Measurements from ENCODE around the gene TNNT3.

The TNNT3 gene

GRCh38 chr11:1920128-1920908 is 815 bp downstream of the TNNT3 start:
- H3K27ac ChIP-seq (ENCODE audit: low read length) = no peak overlapping the region

GRCh38 chr11:1920909-1921573 is 1.5 kb downstream of the TNNT3 start:
- H3K27ac ChIP-seq (ENCODE audit: low read length) = no peak overlapping the region
- H3K4me3 ChIP-seq (ENCODE audit: low read depth in 1 of 2, low read length in 2 of 2) = no peak overlapping the region
- no peaks in the 10 kb centered on the region for H3K36me3 ChIP-seq (ENCODE audit: control insufficient read depth in 1 of 2, insufficient read depth in 2 of 2, low read length in 2 of 2)
- H3K27me3 ChIP-seq (ENCODE audit: low read depth, low read length) = no peaks in the 10 kb centered on the region
- no peaks in the 10 kb centered on the region for H3K9me3 ChIP-seq (ENCODE audit: control insufficient read depth in 1 of 2, low read length in 2 of 2)
- H3K4me1 ChIP-seq (ENCODE audit: control insufficient read depth in 1 of 2, insufficient read depth in 2 of 2, low read length in 2 of 2) = peaks cover 0 to 17% of the 10 kb centered on the region in 2 donors

More at GRCh38 chr11:1920128-1920908, 815 bp downstream of the TNNT3 start:
- no peaks in the 10 kb centered on the region for H3K9me3 ChIP-seq (ENCODE audit: control insufficient read depth in 1 of 2, low read length in 2 of 2)
- H3K4me1 ChIP-seq (ENCODE audit: control insufficient read depth in 1 of 2, insufficient read depth in 2 of 2, low read length in 2 of 2) = peaks cover 0 to 17% of the 10 kb centered on the region in 2 donors
- H3K4me3 ChIP-seq (ENCODE audit: low read depth in 1 of 2, low read length in 2 of 2) = no peak overlapping the region
- no peaks in the 10 kb centered on the region for H3K27me3 ChIP-seq (ENCODE audit: low read depth, low read length)
- H3K36me3 ChIP-seq (ENCODE audit: control insufficient read depth in 1 of 2, insufficient read depth in 2 of 2, low read length in 2 of 2) = no peaks in the 10 kb centered on the region

GRCh38 chr11:1921574-1922141 is 2.2 kb downstream of the TNNT3 start:
- H3K4me1 ChIP-seq (ENCODE audit: control insufficient read depth in 1 of 2, insufficient read depth in 2 of 2, low read length in 2 of 2) = peaks cover 0 to 17% of the 10 kb centered on the region in 2 donors
- no peak overlapping the region for H3K4me3 ChIP-seq (ENCODE audit: low read depth in 1 of 2, low read length in 2 of 2)
- H3K9me3 ChIP-seq (ENCODE audit: control insufficient read depth in 1 of 2, low read length in 2 of 2) = no peaks in the 10 kb centered on the region
- H3K27ac ChIP-seq (ENCODE audit: low read length) = no peak overlapping the region
- H3K36me3 ChIP-seq (ENCODE audit: control insufficient read depth in 1 of 2, insufficient read depth in 2 of 2, low read length in 2 of 2) = no peaks in the 10 kb centered on the region
- no peaks in the 10 kb centered on the region for H3K27me3 ChIP-seq (ENCODE audit: low read depth, low read length)

- Histone ChIP-seq H3K4me3 (ENCODE audit: low read depth in 1 of 2, low read length in 2 of 2) (no peak overlapping the region), H3K27me3 (ENCODE audit: low read depth, low read length) (no peaks in the 10 kb centered on the region), H3K4me1 (ENCODE audit: control insufficient read depth in 1 of 2, insufficient read depth in 2 of 2, low read length in 2 of 2) (peaks cover 0 to 17% of the 10 kb centered on the region in 2 donors), H3K27ac (ENCODE audit: low read length) (no peak overlapping the region), H3K36me3 (ENCODE audit: control insufficient read depth in 1 of 2, insufficient read depth in 2 of 2, low read length in 2 of 2) (no peaks in the 10 kb centered on the region), H3K9me3 (ENCODE audit: control insufficient read depth in 1 of 2, low read length in 2 of 2) (no peaks in the 10 kb centered on the region)
These were observed 3.1 kb downstream of the TNNT3 start for GRCh38 chr11:1922481-1923081.

- no peak overlapping the region for H3K4me3 ChIP-seq (ENCODE audit: low read depth in 1 of 2, low read length in 2 of 2)
- peaks cover 0 to 17% of the 10 kb centered on the region in 2 donors for H3K4me1 ChIP-seq (ENCODE audit: control insufficient read depth in 1 of 2, insufficient read depth in 2 of 2, low read length in 2 of 2)
- no peaks in the 10 kb centered on the region for H3K27me3 ChIP-seq (ENCODE audit: low read depth, low read length)
- no peak overlapping the region for H3K27ac ChIP-seq (ENCODE audit: low read length)
- no peaks in the 10 kb centered on the region for H3K9me3 ChIP-seq (ENCODE audit: control insufficient read depth in 1 of 2, low read length in 2 of 2)
- no peaks in the 10 kb centered on the region for H3K36me3 ChIP-seq (ENCODE audit: control insufficient read depth in 1 of 2, insufficient read depth in 2 of 2, low read length in 2 of 2)
These were observed 3.9 kb downstream of the TNNT3 start for GRCh38 chr11:1923201-1923956.

GRCh38 chr11:1924181-1924580 is 4.7 kb downstream of the TNNT3 start:
- peaks cover 0 to 17% of the 10 kb centered on the region in 2 donors for H3K4me1 ChIP-seq (ENCODE audit: control insufficient read depth in 1 of 2, insufficient read depth in 2 of 2, low read length in 2 of 2)
- H3K27me3 ChIP-seq (ENCODE audit: low read depth, low read length) = no peaks in the 10 kb centered on the region
- no peaks in the 10 kb centered on the region for H3K36me3 ChIP-seq (ENCODE audit: control insufficient read depth in 1 of 2, insufficient read depth in 2 of 2, low read length in 2 of 2)
- no peak overlapping the region for H3K27ac ChIP-seq (ENCODE audit: low read length)
- no peaks in the 10 kb centered on the region for H3K9me3 ChIP-seq (ENCODE audit: control insufficient read depth in 1 of 2, low read length in 2 of 2)
- H3K4me3 ChIP-seq (ENCODE audit: low read depth in 1 of 2, low read length in 2 of 2) = no peak overlapping the region

GRCh38 chr11:1924646-1925372 is 5.3 kb downstream of the TNNT3 start:
- peaks cover 0 to 17% of the 10 kb centered on the region in 2 donors for H3K4me1 ChIP-seq (ENCODE audit: control insufficient read depth in 1 of 2, insufficient read depth in 2 of 2, low read length in 2 of 2)
- no peaks in the 10 kb centered on the region for H3K36me3 ChIP-seq (ENCODE audit: control insufficient read depth in 1 of 2, insufficient read depth in 2 of 2, low read length in 2 of 2)
- H3K9me3 ChIP-seq (ENCODE audit: control insufficient read depth in 1 of 2, low read length in 2 of 2) = no peaks in the 10 kb centered on the region
- H3K27me3 ChIP-seq (ENCODE audit: low read depth, low read length) = no peaks in the 10 kb centered on the region
- H3K4me3 ChIP-seq (ENCODE audit: low read depth in 1 of 2, low read length in 2 of 2) = no peak overlapping the region
- no peak overlapping the region for H3K27ac ChIP-seq (ENCODE audit: low read length)

- Histone ChIP-seq H3K36me3 (ENCODE audit: control insufficient read depth in 1 of 2, insufficient read depth in 2 of 2, low read length in 2 of 2) (no peaks in the 10 kb centered on the region), H3K4me1 (ENCODE audit: control insufficient read depth in 1 of 2, insufficient read depth in 2 of 2, low read length in 2 of 2) (peaks cover 0 to 17% of the 10 kb centered on the region in 2 donors), H3K4me3 (ENCODE audit: low read depth in 1 of 2, low read length in 2 of 2) (no peak overlapping the region), H3K27me3 (ENCODE audit: low read depth, low read length) (no peaks in the 10 kb centered on the region), H3K27ac (ENCODE audit: low read length) (no peak overlapping the region), H3K9me3 (ENCODE audit: control insufficient read depth in 1 of 2, low read length in 2 of 2) (no peaks in the 10 kb centered on the region)
These were observed 6.1 kb downstream of the TNNT3 start for GRCh38 chr11:1925373-1926155.

- H3K27me3 ChIP-seq (ENCODE audit: low read depth, low read length) = no peaks in the 10 kb centered on the region
- no peak overlapping the region for H3K27ac ChIP-seq (ENCODE audit: low read length)
- no peak overlapping the region for H3K4me3 ChIP-seq (ENCODE audit: low read depth in 1 of 2, low read length in 2 of 2)
- H3K9me3 ChIP-seq (ENCODE audit: control insufficient read depth in 1 of 2, low read length in 2 of 2) = no peaks in the 10 kb centered on the region
- H3K4me1 ChIP-seq (ENCODE audit: control insufficient read depth in 1 of 2, insufficient read depth in 2 of 2, low read length in 2 of 2) = peaks cover 0 to 19% of the 10 kb centered on the region in 2 donors
- no peaks in the 10 kb centered on the region for H3K36me3 ChIP-seq (ENCODE audit: control insufficient read depth in 1 of 2, insufficient read depth in 2 of 2, low read length in 2 of 2)
These were observed 6.9 kb downstream of the TNNT3 start for GRCh38 chr11:1926156-1927025.
